Activated gamma-delta T cell treated with Interleukin-2 at 50 U/mL for 16 hours (primary cell): ENCODE results near the gene GRXCR2.
"Not testable (repeated sequence)": the region's sequence is repeated elsewhere in the genome, so short reads cannot be mapped to it uniquely, and the experiment has no call there.

Source experiments
- DNase-seq: peaks from one replicate; pipeline ENCODE4 v3.0.0-alpha.2; 2020

Gene GRXCR2

GRCh38 chr5:145872914-145873313, at the start of gene GRXCR2:
Gene GRXCR2 (minus strand): TSS chr5:145873014. CDS start chr5:145872968, 46 bp downstream.
- no peak for DNase-seq

- DNase-seq: no peak
Measured at GRCh38 chr5:145922059-145922458, 49.2 kb upstream of the GRXCR2 start.

GRCh38 chr5:145921211-145921610, 48.4 kb upstream of the GRXCR2 start:
- no peak for DNase-seq

- no peak for DNase-seq
Measured at GRCh38 chr5:145920542-145921210, 47.9 kb upstream of the GRXCR2 start.

GRCh38 chr5:145919413-145919812, 46.6 kb upstream of the GRXCR2 start:
- DNase-seq: no peak

- DNase-seq: no peak
Measured at GRCh38 chr5:145918397-145918796, 45.6 kb upstream of the GRXCR2 start.

GRCh38 chr5:145917288-145917687, 44.5 kb upstream of the GRXCR2 start:
- no peak for DNase-seq

- DNase-seq: no peak
Measured at GRCh38 chr5:145915970-145916638, 43.3 kb upstream of the GRXCR2 start.

- no peak for DNase-seq
Measured at GRCh38 chr5:145913701-145914100, 40.9 kb upstream of the GRXCR2 start.

GRCh38 chr5:145912594-145912993, 39.8 kb upstream of the GRXCR2 start:
- DNase-seq: no peak

- no peak for DNase-seq
Measured at GRCh38 chr5:145912019-145912418, 39.2 kb upstream of the GRXCR2 start.

GRCh38 chr5:145911164-145911563, 38.4 kb upstream of the GRXCR2 start:
- DNase-seq: no peak

GRCh38 chr5:145908206-145908960, 35.6 kb upstream of the GRXCR2 start:
- DNase-seq: no peak

- no peak for DNase-seq
Measured at GRCh38 chr5:145906401-145906800, 33.6 kb upstream of the GRXCR2 start.

GRCh38 chr5:145904743-145905142, 31.9 kb upstream of the GRXCR2 start:
- DNase-seq: no peak

GRCh38 chr5:145903867-145904266, 31.1 kb upstream of the GRXCR2 start:
- DNase-seq: no peak

- DNase-seq: no peak
Measured at GRCh38 chr5:145903113-145903512, 30.3 kb upstream of the GRXCR2 start.

- DNase-seq: no peak
Measured at GRCh38 chr5:145902421-145902820, 29.6 kb upstream of the GRXCR2 start.

GRCh38 chr5:145898171-145898570, 25.4 kb upstream of the GRXCR2 start:
- DNase-seq: no peak

- not testable (repeated sequence) for DNase-seq
Measured at GRCh38 chr5:145891378-145891777, 18.6 kb upstream of the GRXCR2 start.

- DNase-seq: no peak
Measured at GRCh38 chr5:145889611-145890010, 16.8 kb upstream of the GRXCR2 start.

- DNase-seq: no peak
Measured at GRCh38 chr5:145887976-145888574, 15.3 kb upstream of the GRXCR2 start.

GRCh38 chr5:145887217-145887616, 14.4 kb upstream of the GRXCR2 start:
- DNase-seq: no peak

GRCh38 chr5:145874765-145875164, 2.0 kb upstream of the GRXCR2 start:
- DNase-seq: no peak
